NAMALWA (cell line): ENCODE measurements around the gene DNLZ.
"Not testable (repeated sequence)": the region's sequence is repeated elsewhere in the genome, so short reads cannot be mapped to it uniquely, and the experiment has no call there.

Experiments
- DNase-seq: peaks from one replicate; pipeline ENCODE4 v3.0.0-alpha.2; 2015; ENCODE audit warnings: low spot score

DNLZ gene

DNA sequence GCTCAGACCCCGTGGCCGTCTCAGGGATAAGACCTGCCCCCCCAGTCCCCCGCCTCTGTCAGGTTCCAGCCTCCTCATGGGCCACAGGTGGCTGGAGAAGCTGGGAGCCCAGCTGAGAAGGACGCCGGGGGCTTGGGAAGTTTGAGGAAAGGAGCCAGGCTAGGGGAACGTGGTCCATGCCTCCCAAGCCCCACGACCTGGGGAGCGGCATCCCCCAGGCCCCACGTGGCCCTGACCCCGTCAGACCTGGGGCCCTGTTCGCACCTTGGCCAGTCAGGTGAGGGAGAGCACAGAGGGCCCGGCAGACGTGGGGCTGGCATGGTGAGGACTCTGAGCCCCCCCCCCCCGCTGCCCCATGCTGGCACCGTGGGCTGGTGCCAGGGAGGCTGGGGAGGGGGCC lies 32.5 kb downstream of the DNLZ start:
- DNase-seq = no peak

DNA sequence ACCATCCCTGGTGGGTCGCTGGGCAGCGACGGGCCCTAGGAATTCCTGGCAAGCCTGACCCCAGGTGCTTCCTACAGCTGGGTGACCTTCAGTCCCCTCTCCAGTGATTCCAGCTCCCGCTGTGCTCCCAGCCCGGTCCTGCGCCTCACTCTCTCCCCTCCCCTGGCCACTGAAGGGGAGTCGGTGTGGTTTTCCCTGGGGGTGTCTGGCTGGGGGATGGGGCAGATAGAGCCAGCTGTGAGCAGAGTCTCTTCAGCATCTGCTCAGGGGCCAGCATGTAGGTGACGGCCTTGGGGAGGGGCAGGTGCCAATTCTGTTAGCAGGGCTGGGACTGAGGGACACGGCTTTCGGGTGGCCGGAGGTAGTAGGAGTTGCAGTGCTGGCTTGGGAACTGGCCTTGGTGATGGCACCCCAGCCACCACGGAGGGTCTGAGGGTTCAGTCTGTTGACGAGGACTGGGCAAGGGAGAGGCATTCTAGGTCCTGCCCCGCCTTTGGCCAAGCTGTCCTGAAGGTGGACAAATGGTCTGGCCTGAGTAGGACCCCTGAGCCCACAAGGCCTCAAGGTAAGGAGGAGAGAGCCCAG lies 33.0 kb downstream of the DNLZ start:
- no peak for DNase-seq

DNA sequence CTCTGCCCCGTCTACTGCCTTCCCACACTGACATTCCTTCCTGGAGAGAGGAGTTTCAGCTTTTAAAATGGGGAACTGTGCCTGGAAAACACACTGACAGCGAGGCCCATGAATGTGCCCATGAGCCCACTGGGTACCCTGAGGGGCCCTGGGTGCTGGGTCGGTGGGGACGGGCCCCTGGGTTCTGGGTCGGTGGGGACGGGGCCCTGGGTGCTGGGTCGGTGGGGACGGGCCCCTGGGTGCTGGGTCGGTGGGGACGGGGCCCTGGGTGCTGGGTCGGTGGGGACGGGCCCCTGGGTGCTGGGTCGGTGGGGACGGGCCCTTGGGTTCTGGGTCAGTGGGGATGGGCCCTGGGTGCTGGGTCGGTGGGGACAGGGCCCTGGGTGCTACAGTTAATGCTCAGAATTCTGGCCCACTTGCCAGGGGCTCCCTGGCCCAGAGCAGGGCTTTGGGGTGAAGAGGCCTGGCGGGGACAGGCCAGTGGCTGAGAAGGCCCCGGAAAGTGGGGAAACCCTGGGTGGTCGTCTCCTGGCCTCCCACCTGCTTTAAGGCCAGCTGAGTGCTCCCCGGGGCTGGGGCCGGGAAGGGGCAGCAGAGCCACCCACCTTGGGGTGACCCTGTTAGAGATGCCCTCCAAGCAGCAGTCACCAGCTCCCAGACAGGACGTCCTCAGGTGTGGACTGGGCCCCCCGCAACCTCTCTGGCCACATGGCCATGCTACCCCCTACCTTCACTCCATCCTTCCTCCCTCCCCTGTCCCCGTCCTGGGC lies 33.7 kb downstream of the DNLZ start:
- DNase-seq = no peak

DNA sequence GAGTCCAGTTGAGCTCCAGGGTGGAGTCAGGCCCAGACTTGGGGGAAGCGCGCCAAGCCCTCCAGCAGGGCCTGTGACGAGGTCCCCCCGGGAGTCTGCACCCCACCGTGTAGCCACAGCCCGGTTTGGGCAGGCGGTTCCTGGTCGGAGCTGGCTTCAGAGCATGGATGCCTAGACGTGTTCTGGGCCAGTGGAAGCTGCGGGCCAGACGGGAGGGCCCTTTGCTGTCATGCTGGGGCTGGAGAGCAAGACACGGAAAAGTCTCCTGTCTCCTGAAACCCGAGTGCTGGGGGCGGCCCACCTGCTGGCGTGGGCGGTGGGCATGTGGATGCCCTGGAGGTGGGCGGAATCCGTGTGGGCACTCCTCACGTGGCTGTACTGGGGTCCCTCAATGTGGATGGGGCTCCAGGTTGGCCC lies 34.3 kb downstream of the DNLZ start:
- DNase-seq = no peak

DNA sequence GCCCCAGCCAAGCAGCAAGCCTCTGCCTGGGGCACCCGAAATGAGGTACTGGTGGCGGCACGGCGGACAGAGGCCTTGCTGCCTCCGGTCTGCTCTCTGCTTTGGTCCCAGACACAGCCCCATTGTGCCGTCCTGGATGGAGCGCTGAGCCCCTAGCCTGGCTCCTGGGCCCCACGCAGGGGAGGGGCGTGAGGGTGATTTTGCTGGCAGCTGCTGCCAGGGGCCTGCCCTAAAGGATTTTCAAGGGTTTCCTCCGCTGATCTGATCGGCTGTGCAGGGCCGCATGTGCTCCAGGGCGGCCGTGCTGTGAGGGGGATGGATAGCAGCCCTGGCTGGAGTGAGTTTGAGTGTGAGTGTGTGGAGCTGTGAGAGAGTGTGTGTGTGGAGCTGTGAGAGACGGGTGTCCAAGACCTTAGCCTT lies 34.9 kb downstream of the DNLZ start:
- DNase-seq = no peak

DNA sequence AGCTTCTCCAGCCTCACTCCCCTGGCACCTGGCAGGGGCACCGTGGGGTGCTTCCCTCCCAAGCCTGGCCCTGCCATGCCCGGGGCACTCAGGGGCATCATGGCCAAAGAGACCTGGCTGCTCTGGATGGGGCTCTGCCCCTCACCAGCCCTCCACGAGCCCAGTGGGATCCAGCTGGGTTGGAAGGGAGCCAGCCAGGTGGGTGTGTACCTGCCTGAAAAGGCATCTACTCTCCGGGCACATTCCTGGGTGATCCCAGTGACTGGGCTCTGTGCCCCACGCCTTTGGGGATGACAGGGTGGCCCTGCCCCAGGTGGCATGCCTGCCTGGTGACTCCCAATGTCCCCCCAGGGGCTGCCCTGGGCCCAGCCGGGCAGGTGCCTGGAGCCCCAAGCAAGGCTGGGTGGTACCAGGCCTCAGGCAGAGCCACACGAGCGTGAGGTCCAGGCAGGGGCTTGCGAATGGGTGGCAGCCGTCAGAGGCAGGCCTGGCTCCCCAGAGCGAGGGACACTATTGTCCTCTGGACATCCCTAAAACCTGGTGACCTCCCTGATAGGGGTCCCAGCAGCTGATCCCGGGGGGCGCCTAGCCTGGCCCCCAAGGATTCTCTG lies 35.4 kb downstream of the DNLZ start:
- no peak for DNase-seq

DNA sequence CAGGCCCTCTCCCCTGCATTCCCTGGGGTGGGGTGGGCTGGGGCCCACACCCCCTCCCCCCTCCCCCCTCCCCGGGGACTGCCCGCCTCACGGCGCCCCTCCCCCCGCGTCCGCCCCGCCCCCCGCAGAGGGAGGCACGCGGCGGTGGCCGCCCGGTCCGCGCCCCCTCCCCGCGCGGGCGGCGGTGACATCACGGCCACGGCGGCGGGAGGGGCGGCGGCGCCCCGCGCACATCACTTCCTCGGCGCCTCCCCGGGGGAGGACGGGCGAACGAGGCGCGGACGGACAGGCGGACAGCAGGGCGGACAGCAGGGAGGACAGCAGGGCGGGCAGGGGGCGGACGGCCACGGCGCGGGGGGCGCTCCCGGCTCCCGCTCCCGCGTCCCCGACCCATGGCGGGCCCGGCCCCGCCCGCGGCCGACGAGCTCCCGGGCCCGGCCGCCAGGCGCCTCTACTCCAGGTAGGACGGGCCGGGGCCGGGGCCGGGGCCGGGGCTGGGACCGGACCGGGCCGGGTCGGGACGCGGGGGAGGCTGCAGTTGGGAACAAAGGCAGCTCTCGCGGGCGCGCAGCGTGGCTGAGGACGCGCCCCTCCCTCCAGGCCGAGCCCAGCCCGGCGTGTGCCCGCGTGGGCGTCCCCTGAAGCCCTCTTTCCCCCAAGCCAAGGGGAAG lies 36.1 kb downstream of the DNLZ start, which contains the start of gene GPSM1:
TSS of gene GPSM1 (plus strand) at position 236 of the 671 bp plus-strand sequence. CDS start at position 393, 157 bp downstream.
- no peak for DNase-seq

DNA sequence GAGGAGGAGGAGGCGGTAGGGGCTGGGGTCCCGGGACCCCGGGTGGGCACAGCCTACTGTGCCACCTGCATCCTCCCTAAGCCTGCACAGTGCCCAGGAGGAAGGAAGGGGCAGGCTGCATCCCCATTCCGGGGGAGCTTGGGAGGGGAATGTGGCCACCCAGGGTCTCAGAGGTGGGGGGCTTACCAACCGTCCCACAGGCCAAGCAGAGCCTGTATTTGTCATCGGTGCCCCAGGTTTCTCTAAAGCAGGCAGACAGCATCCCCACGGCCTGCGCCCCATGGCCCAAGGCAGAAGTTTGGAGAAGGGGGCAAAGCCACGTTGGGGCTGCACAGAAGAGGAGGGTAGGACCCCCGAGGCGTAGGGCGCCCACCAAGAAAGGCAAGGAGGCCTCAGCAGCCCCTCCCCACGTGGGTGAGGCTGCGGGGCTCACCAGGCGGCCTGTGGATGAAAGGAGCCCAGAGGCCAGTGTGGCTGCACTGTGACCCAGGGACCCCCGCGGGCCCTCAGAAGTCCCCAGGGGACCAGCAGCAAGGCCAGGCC lies 36.7 kb downstream of the DNLZ start:
- DNase-seq = no peak

DNA sequence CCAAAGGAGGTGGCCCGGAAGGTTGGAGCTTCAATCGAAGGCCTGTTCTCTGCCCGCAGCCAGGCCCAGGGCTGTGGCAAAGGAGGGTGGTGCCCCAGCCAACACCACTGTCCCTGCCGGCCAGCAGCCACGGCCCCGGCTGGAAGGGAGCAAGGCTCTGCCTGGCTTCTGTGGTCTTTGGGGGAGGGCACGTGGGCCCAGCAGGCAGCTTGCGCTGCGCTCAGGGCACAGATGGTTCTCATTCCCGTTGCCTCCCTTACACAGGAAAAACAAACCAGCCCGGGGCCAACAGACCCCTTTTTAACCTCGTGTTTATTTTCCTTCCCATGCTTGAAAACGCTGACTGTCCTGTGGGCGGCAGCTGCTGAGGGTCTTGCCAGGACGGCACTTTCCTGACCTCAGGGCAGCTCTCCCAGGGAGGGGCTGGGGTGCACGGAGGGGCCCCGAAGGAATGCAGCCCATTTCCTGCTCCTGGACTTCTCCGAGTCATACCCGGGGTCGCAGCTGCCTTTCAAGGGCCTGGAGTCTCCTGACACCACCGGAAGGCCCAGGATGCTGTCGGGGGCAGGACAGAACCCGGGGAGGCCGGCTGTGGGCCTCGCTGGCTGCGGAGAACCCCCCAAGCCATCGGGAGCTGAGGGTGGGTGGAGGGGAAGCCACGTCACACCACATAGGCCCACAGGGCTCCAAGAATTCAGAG lies 37.3 kb downstream of the DNLZ start:
- no peak for DNase-seq

DNA sequence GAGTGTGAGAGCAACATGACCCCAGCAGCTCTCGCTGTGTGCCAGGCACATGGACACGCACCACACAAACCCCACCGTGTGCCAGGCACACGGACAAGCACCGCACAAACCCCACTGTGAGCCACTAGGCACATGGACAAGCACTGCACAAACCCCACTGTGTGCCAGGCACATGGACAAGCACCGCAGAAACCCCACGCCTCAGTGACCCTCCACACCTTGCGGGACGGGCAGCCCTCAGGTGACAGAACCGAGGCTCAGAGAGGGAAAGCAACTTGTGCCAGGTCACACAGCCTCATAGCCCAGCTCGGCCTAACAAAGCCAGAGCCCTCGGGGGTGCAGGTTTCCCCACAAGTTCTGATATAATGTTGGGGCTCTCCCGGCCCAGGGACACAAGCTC lies 38.2 kb downstream of the DNLZ start:
- no peak for DNase-seq

DNA sequence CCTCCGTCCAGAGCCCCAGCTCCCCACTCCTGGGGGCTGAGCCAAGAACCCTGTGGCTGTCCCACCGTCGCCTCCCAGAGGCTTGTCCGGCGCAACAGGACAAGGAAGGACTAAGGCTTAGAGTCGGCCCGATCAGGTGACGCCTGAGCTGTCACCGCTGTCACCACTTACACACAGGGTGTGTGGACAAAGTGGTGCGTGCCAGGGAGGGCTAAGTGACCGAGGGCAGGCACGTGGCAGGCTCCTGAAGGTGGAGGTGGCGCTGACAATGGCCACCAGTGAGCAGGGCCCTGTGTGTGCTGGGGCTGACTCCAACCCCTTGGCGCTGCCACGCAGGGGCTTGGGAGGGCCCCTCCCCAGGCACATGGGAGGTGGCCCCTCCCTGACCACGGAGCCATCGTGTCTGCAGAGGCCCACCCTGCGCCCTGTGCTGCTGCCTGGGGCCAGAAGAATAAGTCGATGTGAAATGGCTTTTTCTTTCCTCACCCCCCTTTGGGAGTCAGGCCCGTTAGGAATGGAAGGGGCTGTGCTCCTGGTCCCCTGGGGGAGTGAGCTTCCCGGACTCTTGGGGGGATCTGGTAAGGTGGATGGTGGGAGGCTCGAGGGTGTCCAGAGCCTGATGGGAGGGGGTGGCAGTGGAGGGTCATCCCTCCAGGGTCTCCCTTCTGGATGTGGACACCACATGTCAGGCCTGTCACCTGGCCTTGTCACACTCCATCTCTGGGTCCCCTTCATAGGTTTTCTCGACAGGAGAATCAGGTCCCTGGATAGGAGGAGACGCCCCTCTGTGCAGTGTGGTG lies 38.8 kb downstream of the DNLZ start:
- DNase-seq = no peak

DNA sequence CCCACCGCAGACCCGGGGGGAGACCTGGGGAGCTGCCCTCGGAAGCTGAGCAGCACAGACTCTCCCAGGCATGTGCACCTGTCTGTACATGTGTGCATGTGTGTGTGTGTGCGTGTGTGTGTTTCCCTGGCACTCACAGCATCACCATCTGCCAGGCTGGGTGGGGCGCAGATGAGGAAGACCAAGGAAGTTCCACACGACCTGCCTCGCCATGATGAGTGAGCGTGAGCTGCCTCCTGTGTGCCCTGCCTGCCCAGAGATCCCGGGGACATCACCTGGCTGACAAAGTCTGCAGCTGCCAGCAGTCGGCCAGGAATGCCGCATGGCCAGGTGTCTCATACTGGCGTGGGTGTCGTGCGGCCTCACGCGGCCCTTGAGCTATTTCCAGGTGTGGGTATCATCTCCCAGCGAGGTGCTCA lies 40.2 kb downstream of the DNLZ start:
- no peak for DNase-seq

DNA sequence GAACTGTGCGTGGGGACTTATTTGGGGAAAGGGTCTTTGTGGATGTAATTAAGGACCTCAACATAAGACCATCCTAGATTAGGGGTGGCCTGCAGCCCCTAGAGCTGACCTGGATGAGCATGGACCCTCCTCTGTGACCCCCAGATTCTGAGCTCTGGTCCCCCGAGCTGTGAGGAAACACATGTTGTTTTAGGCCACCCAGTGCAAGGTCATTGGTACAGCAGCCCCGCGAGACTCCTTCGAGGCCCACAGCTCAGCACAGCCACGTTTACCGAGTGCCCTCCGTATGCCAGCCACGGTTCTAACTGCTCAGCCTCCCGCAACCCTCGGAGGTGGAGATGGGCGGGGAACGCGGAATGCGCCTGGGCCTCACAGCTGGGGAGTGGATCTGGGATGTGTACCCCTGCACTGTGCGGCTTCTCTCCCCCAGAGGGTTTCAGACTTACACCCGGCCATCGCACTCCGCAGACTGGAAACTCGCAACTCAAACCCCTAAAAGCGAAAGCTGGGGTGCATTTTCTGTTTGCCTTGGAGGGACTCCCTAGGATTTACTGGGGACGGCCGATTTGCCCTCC lies 40.7 kb downstream of the DNLZ start:
- DNase-seq = no peak

DNA sequence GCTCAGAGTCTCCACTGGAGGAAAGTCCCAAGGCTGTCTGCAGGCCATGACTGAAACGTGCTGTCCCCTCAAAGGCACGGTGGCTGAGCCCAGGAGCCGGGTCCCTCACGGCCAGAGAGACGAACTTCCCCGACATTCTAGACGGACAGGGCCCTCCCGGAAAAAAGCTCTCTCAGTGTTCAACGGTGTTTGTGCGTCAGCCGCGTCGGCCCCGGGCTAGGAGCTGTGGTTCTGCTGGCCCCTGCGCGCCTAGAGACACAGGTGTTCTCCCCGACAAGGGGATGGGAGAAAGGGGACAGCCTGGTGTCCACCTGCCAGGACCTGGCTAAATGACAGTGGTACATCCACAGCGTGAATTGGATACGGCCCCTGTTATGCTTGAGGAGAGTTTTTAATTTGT lies 42.0 kb downstream of the DNLZ start:
- DNase-seq = no peak

DNA sequence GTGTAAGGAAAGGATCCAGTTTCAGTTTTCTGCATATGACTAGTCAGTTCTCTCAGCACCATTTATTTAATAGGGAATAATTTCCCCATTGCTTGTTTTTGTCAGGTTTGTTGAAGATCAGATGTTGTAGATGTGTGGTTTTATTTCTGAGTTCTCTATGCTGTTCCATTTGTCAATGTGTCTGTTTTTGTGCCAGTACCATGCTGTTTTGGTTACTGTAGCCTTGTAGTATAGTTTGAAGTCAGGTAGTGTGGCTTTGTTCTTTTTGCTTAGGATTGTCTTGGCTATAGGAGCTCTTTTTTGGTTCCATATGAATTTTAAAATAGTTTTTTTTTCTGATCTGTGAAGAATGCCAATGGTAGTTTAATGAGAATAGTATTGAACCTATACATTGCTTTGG lies 42.6 kb downstream of the DNLZ start:
- not testable (repeated sequence) for DNase-seq

DNA sequence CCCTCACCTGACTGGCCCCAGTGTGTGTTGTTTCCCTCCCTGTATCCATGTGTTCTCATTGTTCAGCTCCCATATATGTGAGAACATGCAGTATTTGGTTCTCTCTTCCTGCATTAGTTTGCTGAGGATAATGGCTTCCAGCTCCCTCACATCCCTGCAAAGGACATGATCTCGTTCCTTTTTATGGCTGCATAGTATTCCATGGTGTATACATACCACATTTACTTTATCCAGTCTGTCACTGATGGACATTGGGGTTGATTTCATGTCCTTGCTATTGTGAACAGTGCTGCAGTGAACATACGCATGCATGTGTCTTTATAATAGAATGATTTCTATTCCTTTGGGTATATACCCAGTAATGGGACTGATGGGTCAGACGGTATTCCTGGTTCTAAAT lies 43.6 kb downstream of the DNLZ start:
- DNase-seq = not testable (repeated sequence)

DNA sequence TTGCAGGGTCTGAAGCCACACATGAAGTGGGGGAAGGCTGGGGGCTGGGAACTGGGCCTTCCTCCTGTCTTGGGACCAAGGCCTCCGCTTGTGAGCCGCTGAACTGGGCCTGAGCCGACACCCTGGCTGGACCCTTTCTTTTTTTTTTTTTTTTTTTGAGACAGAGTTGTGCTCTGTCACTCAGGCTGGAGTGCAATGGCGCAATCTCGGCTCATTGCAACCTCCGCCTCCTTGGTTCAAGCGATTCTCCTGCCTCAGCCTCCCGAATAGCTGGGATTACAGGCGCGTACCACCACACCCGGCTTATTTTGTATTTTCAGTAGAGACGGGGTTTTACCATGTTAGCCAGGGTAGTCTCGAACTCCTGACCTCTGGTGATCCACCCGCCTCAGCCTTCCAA lies 44.3 kb downstream of the DNLZ start:
- DNase-seq = not testable (repeated sequence)

DNA sequence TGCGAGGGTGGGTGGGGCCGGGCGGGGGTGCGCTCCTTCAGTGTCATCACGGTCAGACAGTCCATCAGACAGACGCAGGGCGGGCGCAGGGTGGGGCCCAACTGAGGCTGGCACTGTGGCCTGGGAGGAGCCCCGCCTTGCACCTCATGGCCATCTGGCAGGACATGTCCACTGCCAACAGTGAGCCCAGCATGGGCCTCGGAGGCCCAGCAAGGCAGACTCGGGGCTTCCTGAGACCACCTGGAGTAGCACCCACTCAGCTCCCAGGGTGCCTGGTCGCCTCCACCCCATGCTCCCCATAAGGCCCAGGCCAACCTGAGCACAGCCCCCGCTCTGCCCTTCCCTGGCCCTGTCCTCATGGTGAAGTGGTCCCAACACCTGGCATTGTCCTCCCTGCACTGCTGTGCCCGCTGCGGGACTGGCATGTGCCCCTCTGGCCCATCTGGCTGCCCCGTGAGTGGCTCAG lies 44.7 kb downstream of the DNLZ start:
- DNase-seq = no peak

DNA sequence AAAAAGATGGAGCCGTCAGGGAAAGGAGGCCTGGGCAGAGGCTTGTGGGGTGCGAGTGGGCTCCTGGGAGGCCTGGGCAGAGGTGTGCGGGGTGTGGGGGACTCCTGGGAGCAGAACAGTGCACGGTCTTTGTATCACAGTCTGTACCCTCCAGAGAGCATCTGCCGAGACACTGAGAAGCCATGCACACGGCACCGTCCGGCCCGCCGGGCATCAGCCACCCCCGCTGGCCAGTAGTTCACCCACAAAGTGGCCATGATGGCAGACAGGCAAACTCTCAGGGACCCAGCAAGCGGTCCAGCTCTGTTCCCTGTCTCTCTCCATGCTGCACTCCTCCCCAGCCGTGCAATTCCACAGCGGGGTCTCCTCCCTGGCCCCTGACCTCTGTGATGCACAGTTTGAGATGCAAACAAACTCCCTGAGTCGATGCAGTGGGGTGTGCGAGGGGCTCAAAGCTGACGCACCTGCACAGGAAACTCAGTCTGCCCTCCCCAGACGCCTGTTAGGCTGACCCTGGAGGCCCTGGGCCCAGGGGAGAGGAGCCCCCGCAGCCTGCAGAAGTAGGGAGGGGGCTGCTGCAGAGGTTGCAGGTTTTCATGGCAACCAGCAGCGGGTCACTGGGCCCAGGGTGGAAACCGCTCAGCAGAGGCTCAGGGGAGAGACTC lies 45.3 kb downstream of the DNLZ start:
- DNase-seq = peak; percentile 66

DNA sequence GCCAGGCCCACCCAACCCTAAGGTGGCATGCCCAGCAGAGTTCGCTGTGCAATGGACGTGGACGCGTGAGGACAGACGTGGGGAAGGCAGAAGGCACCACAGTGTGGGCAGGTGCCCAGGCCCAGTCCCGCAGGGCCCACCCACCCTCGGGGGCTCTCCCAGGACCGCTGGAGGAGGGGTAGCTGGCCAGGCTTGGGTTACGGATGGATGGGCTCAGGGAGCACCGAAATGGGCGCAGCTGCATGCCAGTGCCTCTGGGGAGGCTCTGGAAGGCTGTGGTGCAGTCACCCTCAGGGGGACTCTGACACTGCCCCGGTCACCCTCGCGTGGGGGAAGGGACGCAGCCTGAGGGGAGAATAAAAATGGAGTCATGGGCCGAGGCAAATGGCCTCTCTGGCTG lies 45.8 kb downstream of the DNLZ start:
- no peak for DNase-seq
